OCI-LY1 (cell line): ENCODE data around the gene TREML1.

Source experiments
- EZH2 ChIP-seq: fragments of 200-600 bp; sonication (generic), shearing (Covaris generic); IDR thresholded peaks from 2 replicates; pipeline ENCODE4 v1.8.0; 2017; ENCODE audit warnings: borderline replicate concordance, mixed run types, mild to moderate bottlenecking, antibody characterized with exemption, low read length, moderate library complexity, mixed read lengths
- TF ChIP-seq, protein P1 (sequence below): fragments of 200-600 bp; sonication (generic), shearing (Covaris generic); IDR thresholded peaks from 2 replicates; pipeline ENCODE4 v1.5.1; 2017; ENCODE audit warnings: mild to moderate bottlenecking, antibody characterized with exemption, low read length, moderate library complexity, mixed read lengths

DNA sequence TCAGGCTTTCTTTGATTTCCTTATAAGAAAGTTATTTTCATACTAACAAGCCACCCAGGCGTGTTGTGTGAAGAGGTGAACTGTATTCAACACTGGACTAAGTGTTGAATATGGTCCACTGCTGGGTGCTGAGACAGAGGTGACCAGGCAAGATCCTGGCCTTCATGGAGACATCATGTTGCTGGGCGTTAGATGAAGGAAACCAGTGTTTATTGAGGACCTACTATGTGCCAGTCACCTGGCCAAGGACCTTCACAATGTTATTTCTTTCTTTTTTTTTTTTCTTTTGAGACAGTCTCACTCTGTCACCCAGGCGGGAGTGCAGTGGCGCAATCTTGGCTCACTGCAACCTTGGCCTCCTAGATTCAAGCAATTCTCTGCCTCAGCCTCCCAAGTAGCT is 1.9 kb upstream of the TREML1 start:
- TF ChIP-seq, protein P1, sequence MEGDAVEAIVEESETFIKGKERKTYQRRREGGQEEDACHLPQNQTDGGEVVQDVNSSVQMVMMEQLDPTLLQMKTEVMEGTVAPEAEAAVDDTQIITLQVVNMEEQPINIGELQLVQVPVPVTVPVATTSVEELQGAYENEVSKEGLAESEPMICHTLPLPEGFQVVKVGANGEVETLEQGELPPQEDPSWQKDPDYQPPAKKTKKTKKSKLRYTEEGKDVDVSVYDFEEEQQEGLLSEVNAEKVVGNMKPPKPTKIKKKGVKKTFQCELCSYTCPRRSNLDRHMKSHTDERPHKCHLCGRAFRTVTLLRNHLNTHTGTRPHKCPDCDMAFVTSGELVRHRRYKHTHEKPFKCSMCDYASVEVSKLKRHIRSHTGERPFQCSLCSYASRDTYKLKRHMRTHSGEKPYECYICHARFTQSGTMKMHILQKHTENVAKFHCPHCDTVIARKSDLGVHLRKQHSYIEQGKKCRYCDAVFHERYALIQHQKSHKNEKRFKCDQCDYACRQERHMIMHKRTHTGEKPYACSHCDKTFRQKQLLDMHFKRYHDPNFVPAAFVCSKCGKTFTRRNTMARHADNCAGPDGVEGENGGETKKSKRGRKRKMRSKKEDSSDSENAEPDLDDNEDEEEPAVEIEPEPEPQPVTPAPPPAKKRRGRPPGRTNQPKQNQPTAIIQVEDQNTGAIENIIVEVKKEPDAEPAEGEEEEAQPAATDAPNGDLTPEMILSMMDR, result no peak
- TF ChIP-seq EZH2, result no peak
